A673 (cell line): ENCODE measurements around the gene BAHD1.

Experiments used
- CTCF ChIP-seq: fragments of 300-800, 200-600 bp; sonication (generic); conservative IDR thresholded peaks from 2 replicates; pipeline ENCODE4 v1.5.1; 2017; ENCODE audit warnings: low read depth, mild to moderate bottlenecking, antibody characterized with exemption, low read length, moderate library complexity, mixed read lengths
- EZH2 ChIP-seq: fragments of 200-600 bp; sonication (generic); IDR thresholded peaks from 2 replicates; pipeline ENCODE4 v1.6.1; 2017; ENCODE audit warnings: borderline replicate concordance, low read depth, mild to moderate bottlenecking, mixed read lengths, antibody characterized with exemption, low read length; ENCODE audit not compliant: poor library complexity, severe bottlenecking

GRCh38 chr15:40512440-40512839 lies 71.7 kb downstream of the BAHD1 start:
- TF ChIP-seq CTCF = no peak
- TF ChIP-seq EZH2 = no peak
